ENCODE data around the gene MUC5B.

Gene MUC5B

DNA sequence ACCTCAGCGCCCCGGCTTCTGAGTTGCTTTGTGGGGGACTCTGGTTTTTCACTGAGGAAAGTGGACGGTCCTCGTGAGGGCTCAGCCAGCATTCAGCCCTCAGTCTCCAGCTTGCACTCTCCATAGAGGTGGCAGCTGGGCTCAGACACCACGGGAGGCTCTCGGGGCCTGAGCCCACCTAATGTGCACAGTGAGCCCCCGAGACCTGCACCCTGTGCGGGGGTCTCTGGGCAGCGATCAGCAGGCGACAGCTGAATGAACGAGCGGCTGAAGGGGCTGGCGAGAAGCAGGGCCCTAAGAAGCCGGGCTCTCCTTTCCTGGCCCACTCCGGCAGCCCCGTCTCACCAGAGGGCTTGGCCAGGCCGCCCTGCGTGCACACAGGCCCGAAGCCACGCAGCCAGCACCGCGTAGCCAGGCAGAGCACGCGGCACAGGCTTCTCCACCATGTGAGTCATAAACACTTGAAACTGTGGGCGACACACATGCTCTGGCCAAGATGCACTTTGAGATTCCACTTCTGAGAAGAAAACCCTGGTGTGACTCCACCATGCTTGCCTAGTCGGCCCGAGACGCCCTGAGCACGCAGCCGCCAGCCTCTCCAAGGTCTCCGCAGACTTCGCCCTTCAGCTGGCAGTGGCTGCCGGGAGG is 58.6 kb downstream of the MUC5B start:
- Mint-ChIP-seq H3K4me3 (no peak overlapping the region), H3K36me3 (ENCODE audit: low read depth) (peaks cover 7% of the 10 kb centered on the region), H3K27me3 (ENCODE audit: low read depth) (no peaks in the 10 kb centered on the region), H3K27ac (no peak overlapping the region), H3K9me3 (no peaks in the 10 kb centered on the region), H3K4me1 (ENCODE audit: low read depth) (no peaks in the 10 kb centered on the region)
- no peak for DNase-seq (ENCODE audit: low spot score)

DNA sequence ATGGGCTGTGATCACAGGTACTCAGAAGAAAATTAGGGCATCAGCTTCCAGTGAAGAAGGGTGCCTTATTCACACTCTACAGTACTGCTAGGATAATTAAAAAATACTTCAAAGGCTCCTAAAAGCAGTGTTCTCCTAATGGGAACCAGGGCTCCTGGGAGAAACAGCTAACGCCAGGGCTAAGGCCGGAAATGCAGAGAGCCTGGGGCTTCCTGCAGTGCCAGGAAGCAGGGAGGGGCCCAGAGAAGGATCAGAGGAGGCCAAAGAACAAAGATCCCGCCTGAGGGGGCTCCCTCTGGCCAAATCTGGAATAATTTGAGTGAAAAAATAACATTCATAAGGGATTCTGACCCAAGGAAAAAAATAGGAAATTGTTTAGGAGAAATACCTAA is 59.1 kb downstream of the MUC5B start:
- Mint-ChIP-seq H3K36me3 (ENCODE audit: low read depth) (peaks cover 8% of the 10 kb centered on the region), H3K27me3 (ENCODE audit: low read depth) (no peaks in the 10 kb centered on the region), H3K4me1 (ENCODE audit: low read depth) (no peaks in the 10 kb centered on the region), H3K9me3 (no peaks in the 10 kb centered on the region), H3K27ac (no peak overlapping the region), H3K4me3 (no peak overlapping the region)
- no peak for DNase-seq (ENCODE audit: low spot score)

DNA sequence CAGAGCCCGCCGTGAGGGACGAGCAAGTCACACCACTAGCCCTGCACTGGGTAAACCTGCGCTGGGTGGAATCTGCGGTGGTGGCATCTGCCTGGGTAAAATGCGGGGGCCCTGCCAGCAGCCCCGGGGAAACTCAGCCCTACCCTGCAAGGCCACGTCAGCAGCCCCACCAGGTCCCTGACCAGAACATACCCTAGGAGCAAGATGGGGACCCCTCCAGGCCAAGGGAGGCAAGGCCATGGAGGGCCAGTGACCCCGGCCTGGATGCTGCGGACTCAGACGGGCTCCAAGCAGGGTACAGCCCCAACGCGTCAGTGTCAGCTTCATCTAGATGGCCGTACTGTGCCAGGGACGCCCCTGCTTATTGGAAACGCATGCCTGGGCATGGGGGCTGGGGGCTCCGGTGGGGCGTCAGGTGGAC is 60.2 kb downstream of the MUC5B start:
- Mint-ChIP-seq H3K4me1 (ENCODE audit: low read depth) (no peaks in the 10 kb centered on the region), H3K36me3 (ENCODE audit: low read depth) (peaks cover 11% of the 10 kb centered on the region), H3K27ac (no peak overlapping the region), H3K9me3 (no peaks in the 10 kb centered on the region), H3K4me3 (no peak overlapping the region), H3K27me3 (ENCODE audit: low read depth) (no peaks in the 10 kb centered on the region)
- DNase-seq (ENCODE audit: low spot score): no peak

DNA sequence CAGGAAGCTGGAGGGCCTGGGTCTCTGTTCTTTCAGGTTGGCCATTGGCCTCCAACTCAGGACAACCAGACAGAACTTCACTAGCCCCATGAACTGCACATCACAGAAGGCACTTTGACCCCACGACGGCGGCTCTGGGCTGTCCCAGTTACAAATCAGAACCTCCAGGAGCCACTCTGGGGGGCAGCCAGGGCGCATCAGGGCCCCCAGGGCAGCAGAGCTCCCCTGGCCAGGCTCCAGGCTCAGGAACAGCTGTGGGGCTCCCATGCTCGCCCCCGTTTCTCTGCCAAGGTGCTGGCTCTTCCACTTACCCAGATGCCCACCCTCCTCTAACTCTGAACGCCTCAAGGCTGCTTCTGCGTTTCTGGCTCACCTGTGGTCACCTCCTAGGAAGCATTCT is 61.0 kb downstream of the MUC5B start:
- peaks cover 14% of the 10 kb centered on the region for H3K36me3 Mint-ChIP-seq (ENCODE audit: low read depth)
- H3K27ac Mint-ChIP-seq: no peak overlapping the region
- no peaks in the 10 kb centered on the region for H3K4me1 Mint-ChIP-seq (ENCODE audit: low read depth)
- no peak for DNase-seq (ENCODE audit: low spot score)
- no peaks in the 10 kb centered on the region for H3K27me3 Mint-ChIP-seq (ENCODE audit: low read depth)
- H3K9me3 Mint-ChIP-seq: no peaks in the 10 kb centered on the region
- no peak overlapping the region for H3K4me3 Mint-ChIP-seq

DNA sequence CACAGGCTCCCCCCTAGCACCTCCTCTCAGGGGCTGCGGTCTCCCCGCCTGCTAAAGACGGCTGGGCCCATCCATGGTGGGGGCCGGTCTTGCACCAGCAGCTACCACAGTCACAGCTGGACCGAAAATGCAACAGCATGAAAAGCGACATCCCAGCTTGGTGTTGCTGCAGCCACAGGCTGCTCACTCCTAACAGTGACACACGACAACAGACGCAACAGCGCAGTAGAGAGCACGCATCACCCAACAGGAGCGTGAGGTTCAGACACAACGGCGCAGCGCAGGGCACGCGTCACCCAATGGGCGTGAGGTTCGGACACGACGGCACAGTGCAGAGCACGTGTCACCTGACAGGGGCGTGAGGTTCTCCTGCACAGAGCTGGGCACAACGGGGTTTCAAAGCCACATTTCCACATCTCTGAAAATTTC is 62.5 kb downstream of the MUC5B start:
- Mint-ChIP-seq H3K27ac (no peak overlapping the region), H3K4me1 (ENCODE audit: low read depth) (no peaks in the 10 kb centered on the region), H3K36me3 (ENCODE audit: low read depth) (peaks cover 19% of the 10 kb centered on the region), H3K4me3 (no peak overlapping the region), H3K27me3 (ENCODE audit: low read depth) (no peaks in the 10 kb centered on the region), H3K9me3 (no peaks in the 10 kb centered on the region)
- DNase-seq (ENCODE audit: low spot score): no peak

DNA sequence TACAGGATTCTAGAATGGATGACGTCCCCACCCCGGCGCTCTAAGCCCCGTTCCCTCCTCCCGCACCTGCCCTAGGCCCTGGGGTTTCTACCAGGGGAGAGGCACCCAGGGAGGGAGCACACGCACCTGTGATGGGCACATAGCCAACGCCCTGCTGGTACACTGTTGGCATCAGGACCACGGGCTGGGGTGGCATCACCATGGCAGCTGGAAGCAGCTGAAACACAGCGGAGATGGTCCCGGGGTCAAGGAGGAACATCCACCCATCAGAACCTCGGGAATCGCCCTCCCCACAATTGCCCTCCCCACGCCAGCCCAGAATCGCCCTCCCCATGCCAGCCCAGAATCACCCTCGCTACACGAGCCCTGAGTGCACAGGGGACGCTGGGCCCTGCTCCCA is 63.0 kb downstream of the MUC5B start:
- H3K36me3 Mint-ChIP-seq (ENCODE audit: low read depth): peaks cover 19% of the 10 kb centered on the region
- DNase-seq (ENCODE audit: low spot score): no peak
- H3K4me1 Mint-ChIP-seq (ENCODE audit: low read depth): no peaks in the 10 kb centered on the region
- H3K4me3 Mint-ChIP-seq: no peak overlapping the region
- H3K27ac Mint-ChIP-seq: no peak overlapping the region
- H3K27me3 Mint-ChIP-seq (ENCODE audit: low read depth): no peaks in the 10 kb centered on the region
- H3K9me3 Mint-ChIP-seq: no peaks in the 10 kb centered on the region

DNA sequence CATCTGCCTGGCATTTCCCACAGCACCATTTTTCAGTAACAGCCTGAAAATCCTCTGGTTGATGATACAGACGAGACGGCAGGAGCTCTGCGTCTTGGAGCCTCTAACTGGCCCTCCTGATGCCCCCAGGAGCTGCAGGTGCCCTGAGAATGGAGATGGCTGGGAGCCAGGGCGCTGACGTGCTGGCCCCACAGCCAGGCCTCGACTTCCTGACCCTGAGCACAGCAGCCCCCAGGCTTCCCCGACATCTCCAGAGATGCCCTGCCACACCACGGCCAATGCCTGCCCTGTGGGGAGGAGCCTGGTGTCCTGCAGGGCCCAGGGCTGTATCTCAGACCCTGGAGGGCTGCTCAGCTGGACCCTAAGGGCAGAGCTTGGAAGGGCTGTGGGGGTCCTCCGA is 65.1 kb downstream of the MUC5B start:
- Mint-ChIP-seq H3K36me3 (ENCODE audit: low read depth) (peaks cover 22% of the 10 kb centered on the region), H3K27me3 (ENCODE audit: low read depth) (no peaks in the 10 kb centered on the region), H3K27ac (no peak overlapping the region)

DNA sequence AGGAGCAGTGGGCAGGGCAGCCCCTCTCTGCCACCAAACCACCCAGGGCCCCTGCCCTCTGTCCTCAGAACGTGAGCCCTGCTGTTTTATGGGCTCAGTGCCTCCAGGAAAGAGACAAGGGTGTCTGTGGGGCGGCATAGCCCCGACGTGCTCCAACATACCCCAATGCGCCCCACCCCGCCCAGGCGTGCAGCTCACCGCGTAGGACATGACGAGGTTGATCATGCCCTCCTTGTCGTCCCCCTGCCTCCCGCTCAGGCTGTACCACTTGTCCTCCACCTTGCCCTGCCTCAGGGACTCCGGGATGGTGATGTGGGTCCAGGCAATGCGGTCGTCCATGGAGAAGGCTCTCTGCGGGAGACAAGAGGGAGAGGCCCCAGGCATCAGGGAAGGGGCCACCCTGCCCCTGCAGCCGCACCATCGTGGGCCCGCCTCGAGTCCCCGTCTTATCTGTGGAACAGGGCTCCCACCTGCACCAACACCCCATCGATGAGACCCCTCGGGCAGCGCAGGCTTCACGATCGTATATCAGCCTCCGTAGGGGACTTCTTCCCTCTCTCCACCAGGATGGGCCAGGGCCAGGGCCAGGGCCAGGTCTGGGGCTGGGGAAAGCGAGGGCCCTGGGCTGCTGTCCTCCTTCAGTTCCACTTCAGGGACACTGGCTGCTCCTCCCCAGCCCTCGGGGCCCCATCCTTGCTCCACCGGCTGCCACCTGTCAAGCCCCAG is 65.7 kb downstream of the MUC5B start:
- Mint-ChIP-seq H3K9me3 (no peaks in the 10 kb centered on the region), H3K27ac (no peak overlapping the region), H3K4me1 (ENCODE audit: low read depth) (no peaks in the 10 kb centered on the region), H3K27me3 (ENCODE audit: low read depth) (no peaks in the 10 kb centered on the region), H3K36me3 (ENCODE audit: low read depth) (peaks cover 22% of the 10 kb centered on the region), H3K4me3 (no peak overlapping the region)
- DNase-seq (ENCODE audit: low spot score): no peak

More for the DNA sequence above, 65.1 kb downstream of the MUC5B start:
- DNase-seq (ENCODE audit: low spot score): no peak
- no peaks in the 10 kb centered on the region for H3K9me3 Mint-ChIP-seq
- H3K4me3 Mint-ChIP-seq: no peak overlapping the region
- no peaks in the 10 kb centered on the region for H3K4me1 Mint-ChIP-seq (ENCODE audit: low read depth)

DNA sequence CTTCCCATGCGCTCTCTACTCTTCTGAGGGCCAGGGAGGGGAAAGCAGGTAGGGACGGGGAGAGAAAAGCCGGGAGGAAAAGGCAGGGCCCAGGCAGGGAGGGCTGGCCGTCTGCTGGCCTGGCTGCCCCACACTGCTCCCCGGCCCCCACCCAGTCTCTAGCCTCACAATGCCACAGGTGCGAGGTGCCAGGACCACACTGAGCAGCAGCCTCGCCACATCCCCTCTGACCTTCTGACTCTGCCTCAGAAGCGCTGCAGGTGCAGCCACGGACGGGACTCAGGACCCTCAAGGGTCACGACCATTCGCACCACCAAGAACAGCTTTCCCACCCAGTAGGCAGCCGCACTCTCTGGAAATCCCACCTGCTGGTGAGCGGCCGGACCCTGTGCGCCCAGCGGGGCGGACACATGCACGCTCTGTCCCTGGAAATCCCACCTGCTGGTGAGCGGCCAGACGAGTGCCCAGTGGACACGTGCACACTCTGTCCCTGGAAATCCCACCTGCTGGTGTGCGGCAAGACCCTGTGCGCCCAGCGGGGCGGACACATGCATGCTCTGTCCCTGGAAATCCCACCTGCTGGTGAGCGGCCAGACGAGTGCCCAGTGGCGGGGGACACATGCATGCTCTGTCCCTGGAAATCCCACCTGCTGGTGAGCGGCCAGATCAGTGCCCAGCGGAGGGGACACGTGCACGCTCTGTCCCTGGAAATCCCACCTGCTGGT is 66.5 kb downstream of the MUC5B start:
- Mint-ChIP-seq H3K4me1 (ENCODE audit: low read depth) (no peaks in the 10 kb centered on the region), H3K4me3 (no peak overlapping the region), H3K36me3 (ENCODE audit: low read depth) (peaks cover 22% of the 10 kb centered on the region), H3K27ac (no peak overlapping the region), H3K27me3 (ENCODE audit: low read depth) (no peaks in the 10 kb centered on the region), H3K9me3 (no peaks in the 10 kb centered on the region)
- DNase-seq (ENCODE audit: low spot score): no peak

DNA sequence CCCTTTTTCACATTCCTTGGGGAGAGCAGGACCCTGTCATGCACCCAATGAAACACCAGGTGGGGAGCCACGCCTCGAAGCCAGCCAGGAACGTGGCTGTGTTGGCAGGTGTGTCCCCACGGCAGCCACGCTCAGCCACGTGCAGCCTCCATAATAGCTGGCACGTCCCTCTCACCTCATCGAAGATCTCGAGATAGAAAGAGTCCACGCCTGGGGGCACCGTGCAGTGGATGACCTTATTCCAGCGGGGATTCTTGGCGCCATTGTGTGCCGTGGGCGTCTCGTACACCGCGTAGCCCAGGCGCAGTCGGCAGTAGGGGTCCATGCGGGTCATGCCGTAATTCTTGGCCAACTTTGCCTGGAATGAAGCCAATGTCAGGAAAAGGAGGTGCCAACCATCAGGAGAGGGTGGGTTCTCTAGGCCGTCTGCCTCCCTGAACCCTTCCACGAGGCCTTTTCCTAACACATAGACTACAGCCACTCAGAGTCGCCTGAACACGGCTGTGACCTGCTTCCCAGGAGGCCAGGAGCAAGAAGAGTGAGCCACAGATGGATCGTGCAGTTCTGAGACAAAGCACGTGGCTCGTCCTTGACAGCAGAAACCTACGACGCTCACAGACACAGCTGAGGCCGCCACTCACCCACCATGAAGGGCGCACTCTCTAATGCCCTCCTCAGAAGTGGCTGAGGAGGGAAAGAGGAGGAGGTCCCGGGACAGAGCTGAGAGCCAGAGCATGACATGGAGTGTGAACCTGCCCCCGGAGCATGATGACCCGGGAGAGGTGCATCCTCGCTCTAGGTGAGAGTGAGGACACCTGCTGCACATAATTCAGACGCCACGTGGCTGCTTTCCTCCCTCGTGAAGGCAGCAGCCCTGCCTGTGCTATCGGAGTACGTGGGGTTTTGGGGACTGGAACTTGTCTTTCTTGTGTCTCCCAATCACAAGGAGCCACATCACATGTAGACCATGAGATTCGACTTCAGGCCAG is 67.5 kb downstream of the MUC5B start:
- no peaks in the 10 kb centered on the region for H3K4me1 Mint-ChIP-seq (ENCODE audit: low read depth)
- no peak overlapping the region for H3K27ac Mint-ChIP-seq
- H3K27me3 Mint-ChIP-seq (ENCODE audit: low read depth): no peaks in the 10 kb centered on the region
- no peaks in the 10 kb centered on the region for H3K9me3 Mint-ChIP-seq
- no peak overlapping the region for H3K4me3 Mint-ChIP-seq
- DNase-seq (ENCODE audit: low spot score): no peak
- peaks cover 21% of the 10 kb centered on the region for H3K36me3 Mint-ChIP-seq (ENCODE audit: low read depth)

DNA sequence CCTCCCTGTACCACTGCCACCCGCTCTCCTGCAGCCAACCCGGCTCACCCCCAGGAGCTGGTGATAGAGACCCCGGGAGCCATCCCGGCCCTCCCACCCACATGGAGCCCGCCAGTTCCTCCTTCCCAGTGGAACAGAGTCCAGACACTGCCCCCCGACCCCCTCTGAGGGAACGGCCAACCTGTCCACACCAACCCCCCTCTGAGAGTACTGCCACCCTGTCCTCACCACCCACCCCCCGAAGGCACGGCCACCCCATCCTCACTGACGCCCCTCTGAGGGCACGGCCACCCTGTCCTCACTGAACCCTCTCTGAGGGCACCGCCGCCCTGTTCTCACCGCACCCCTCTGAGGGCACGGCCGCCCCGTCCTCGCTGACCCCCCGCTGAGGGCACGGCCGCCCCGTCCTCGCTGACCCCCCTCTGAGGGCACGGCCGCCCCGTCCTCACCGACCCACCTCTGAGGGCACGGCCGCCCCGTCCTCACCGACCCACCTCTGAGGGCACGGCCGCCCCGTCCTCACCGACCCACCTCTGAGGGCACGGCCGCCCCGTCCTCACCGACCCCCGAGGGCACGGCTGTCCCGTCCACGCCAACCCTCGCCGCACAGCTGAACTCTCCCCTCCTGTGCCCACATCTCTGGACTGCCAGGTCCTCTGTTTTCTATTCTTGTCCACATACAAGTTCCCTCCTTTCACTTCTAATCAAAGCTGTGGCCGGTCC is 68.6 kb downstream of the MUC5B start:
- Mint-ChIP-seq H3K36me3 (ENCODE audit: low read depth) (peaks cover 18% of the 10 kb centered on the region), H3K9me3 (no peaks in the 10 kb centered on the region), H3K4me3 (no peak overlapping the region), H3K27me3 (ENCODE audit: low read depth) (no peaks in the 10 kb centered on the region), H3K4me1 (ENCODE audit: low read depth) (no peaks in the 10 kb centered on the region), H3K27ac (no peak overlapping the region)
- DNase-seq (ENCODE audit: low spot score): no peak

DNA sequence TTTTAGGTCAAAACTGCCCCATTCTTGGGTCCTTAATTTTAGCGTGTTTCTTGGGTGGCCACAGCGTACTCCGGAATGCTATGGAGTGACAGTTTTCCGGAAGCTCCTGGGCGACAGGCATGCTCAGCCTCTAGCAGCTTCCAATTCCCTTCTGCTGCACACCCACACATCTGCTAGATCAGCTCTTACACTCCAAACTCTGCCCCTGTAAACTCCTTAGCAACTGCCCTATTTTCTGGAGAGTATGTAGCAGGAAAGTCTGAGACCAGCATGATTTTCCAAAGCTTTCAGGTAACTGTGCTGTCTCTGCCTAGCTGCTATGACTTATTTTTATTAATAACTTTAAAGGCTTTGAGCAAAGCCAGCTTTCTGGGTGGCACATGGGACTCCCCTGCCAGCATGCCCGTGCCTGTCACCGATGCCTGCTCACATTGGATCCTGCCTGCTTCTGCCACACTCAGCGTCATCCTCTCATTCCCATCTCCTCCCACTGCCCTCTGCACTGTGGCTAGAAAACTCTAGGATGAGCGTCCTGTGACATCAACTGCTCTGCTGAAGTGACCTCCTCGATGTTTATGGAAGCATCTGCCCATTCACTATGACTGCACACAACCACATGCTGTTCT is 69.3 kb downstream of the MUC5B start:
- no peaks in the 10 kb centered on the region for H3K4me1 Mint-ChIP-seq (ENCODE audit: low read depth)
- peaks cover 16% of the 10 kb centered on the region for H3K36me3 Mint-ChIP-seq (ENCODE audit: low read depth)
- H3K27ac Mint-ChIP-seq: no peak overlapping the region
- DNase-seq (ENCODE audit: low spot score): no peak
- no peak overlapping the region for H3K4me3 Mint-ChIP-seq
- H3K9me3 Mint-ChIP-seq: no peaks in the 10 kb centered on the region
- no peaks in the 10 kb centered on the region for H3K27me3 Mint-ChIP-seq (ENCODE audit: low read depth)
